ENCODE data around the gene DHRS1.
A peak's percentile ranks its signal among the peaks of the same experiment; 100 is the strongest.

The DHRS1 gene

GRCh38 chr14:24271134-24271833, 28.3 kb downstream of the DHRS1 start, which contains the start of gene RABGGTA:
Gene RABGGTA (minus strand): TSS chr14:24271597. CDS start chr14:24271115, 482 bp downstream.
- Histone ChIP-seq H3K4me3 (ENCODE audit: low read depth, low read length) (peak within 1 kb of the TSS; percentile 76), H3K36me3 (no peaks in the 10 kb centered on the region), H3K9me3 (no peaks in the 10 kb centered on the region), H3K27me3 (no peaks in the 10 kb centered on the region), H3K4me1 (no peaks in the 10 kb centered on the region)
- TF ChIP-seq, protein P1, sequence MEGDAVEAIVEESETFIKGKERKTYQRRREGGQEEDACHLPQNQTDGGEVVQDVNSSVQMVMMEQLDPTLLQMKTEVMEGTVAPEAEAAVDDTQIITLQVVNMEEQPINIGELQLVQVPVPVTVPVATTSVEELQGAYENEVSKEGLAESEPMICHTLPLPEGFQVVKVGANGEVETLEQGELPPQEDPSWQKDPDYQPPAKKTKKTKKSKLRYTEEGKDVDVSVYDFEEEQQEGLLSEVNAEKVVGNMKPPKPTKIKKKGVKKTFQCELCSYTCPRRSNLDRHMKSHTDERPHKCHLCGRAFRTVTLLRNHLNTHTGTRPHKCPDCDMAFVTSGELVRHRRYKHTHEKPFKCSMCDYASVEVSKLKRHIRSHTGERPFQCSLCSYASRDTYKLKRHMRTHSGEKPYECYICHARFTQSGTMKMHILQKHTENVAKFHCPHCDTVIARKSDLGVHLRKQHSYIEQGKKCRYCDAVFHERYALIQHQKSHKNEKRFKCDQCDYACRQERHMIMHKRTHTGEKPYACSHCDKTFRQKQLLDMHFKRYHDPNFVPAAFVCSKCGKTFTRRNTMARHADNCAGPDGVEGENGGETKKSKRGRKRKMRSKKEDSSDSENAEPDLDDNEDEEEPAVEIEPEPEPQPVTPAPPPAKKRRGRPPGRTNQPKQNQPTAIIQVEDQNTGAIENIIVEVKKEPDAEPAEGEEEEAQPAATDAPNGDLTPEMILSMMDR (IDR thresholded peaks at IDR 0.05; ENCODE audit: low read depth, low read length), result peak; percentile 58
- peak; percentile 90 for DNase-seq

DNA sequence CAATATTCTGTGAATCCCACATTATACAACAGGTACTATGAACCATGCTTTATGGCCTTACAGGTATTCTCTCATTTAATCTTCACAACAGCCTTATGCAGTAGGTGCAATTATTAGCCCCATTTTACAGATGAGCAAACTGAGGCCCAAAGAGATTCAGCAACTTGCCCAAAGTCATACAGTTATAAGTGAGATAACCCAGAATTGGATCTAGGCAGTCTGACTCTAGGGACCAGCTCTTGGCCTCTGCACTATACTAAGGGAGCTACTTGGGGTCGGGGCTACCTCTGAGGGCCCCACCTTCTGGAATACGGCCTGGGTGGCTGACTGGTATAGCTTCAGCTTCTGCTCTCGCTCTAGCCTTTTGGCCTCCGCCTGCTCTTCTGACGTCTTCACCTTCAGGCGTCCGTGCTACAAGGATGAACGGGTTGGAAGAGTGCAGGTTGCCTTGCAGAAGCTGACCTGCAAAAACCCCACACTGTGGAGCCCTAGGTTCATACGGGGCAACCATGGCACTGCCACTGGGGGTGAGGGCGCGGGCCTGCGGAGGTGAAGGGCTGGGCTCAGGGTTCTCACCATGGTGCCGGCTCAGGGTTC, 28.9 kb downstream of the DHRS1 start:
- TF ChIP-seq, protein P1 (IDR thresholded peaks at IDR 0.05; ENCODE audit: low read depth, low read length), result no peak
- no peak for DNase-seq

DNA sequence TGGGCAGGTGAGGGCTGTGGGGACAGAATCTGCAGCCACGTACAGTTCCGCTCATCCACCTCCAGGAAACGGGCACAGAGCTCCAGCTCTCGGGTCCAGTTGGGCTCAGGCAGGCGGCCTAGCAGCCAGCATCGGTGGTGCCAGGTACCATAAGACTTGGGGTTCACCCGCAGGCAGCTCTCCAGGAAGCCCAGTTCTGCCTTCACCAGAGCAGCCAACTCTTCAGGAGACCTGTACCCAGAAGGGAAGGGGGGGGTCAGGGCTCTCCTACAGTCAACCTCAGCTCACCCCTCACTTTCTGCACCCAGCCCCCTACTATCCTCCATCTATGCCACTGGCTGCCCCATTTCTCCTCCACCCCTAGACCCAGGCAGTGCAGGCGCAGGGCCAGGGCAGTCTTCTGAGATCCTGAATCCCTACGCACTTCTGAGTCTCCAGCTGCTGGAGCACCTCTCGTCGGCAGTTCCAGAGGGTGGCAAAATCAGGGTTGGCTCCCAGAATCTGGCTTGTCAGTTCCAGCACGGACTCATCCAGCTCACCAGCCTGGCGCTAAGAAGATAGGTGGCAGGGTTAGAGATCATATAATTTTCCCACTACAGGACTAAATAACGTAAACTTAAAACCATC, 29.6 kb downstream of the DHRS1 start:
- H3K9me3 ChIP-seq, result no peaks in the 10 kb centered on the region
- no peaks in the 10 kb centered on the region for H3K27me3 ChIP-seq
- H3K4me1 ChIP-seq, result no peaks in the 10 kb centered on the region
- no peak for DNase-seq
- no peak overlapping the region for H3K4me3 ChIP-seq (ENCODE audit: low read depth, low read length)
- no peaks in the 10 kb centered on the region for H3K36me3 ChIP-seq
- TF ChIP-seq, protein P1 (IDR thresholded peaks at IDR 0.05; ENCODE audit: low read depth, low read length), result no peak

More for the DNA sequence above, 28.9 kb downstream of the DHRS1 start:
- no peaks in the 10 kb centered on the region for H3K4me1 ChIP-seq
- H3K27me3 ChIP-seq, result no peaks in the 10 kb centered on the region
- no peaks in the 10 kb centered on the region for H3K9me3 ChIP-seq
- H3K36me3 ChIP-seq, result no peaks in the 10 kb centered on the region
- peak overlapping the region; percentile 76 for H3K4me3 ChIP-seq (ENCODE audit: low read depth, low read length)

DNA sequence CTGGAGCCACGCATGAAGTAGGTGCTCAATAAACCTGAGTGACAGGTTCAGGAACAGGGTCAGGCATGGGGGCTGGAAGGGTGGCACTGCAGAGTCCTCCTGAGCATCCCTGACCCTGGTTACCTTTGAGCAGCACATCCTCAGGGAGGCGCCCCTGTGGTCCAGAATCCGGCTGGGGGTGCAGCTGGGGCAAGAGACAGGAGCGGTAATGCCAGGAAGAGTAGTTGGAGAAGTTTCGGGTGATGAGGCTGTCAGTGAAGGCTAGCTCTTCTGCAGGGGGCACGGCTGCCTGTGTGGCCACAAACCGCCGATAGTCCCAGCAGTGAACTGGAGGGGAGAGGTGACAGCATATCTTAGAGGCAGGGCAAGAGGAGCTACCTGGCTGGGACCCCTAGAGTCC, 30.2 kb downstream of the DHRS1 start:
- H3K9me3 ChIP-seq, result no peaks in the 10 kb centered on the region
- no peaks in the 10 kb centered on the region for H3K4me1 ChIP-seq
- no peaks in the 10 kb centered on the region for H3K27me3 ChIP-seq
- H3K36me3 ChIP-seq, result no peaks in the 10 kb centered on the region
- TF ChIP-seq, protein P1 (IDR thresholded peaks at IDR 0.05; ENCODE audit: low read depth, low read length), result no peak
- no peak for DNase-seq
- H3K4me3 ChIP-seq (ENCODE audit: low read depth, low read length), result no peak overlapping the region

DNA sequence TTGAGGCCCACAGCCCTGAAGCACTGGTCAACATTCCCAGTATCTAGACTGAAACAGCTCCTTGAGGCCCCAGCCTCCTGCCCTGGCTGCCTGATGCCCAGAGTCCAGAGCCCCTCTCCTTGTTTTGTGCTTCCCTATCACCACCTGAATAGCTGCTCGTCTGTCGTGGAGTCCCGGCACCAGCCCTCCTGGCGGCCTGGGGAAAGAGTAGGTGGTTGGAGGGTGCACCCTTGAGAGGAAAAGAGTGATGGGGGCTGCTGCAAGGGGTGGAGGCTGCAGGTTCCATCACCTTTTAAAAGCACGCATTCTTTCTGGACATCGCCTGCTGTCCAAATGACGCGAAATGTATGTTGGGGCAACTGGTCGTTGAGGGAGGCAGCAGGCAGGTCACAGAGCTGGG, 31.4 kb downstream of the DHRS1 start:
- no peaks in the 10 kb centered on the region for H3K4me1 ChIP-seq
- H3K4me3 ChIP-seq (ENCODE audit: low read depth, low read length), result no peak overlapping the region
- DNase-seq, result no peak
- H3K27me3 ChIP-seq, result no peaks in the 10 kb centered on the region
- H3K36me3 ChIP-seq, result no peaks in the 10 kb centered on the region
- H3K9me3 ChIP-seq, result no peaks in the 10 kb centered on the region
- TF ChIP-seq, protein P1 (IDR thresholded peaks at IDR 0.05; ENCODE audit: low read depth, low read length), result no peak

GRCh38 chr14:24267516-24267915, 32.1 kb downstream of the DHRS1 start:
- Histone ChIP-seq H3K9me3 (no peaks in the 10 kb centered on the region), H3K4me3 (ENCODE audit: low read depth, low read length) (no peak overlapping the region), H3K27me3 (no peaks in the 10 kb centered on the region), H3K36me3 (no peaks in the 10 kb centered on the region), H3K4me1 (no peaks in the 10 kb centered on the region)
- TF ChIP-seq, protein P1 (IDR thresholded peaks at IDR 0.05; ENCODE audit: low read depth, low read length), result no peak
- DNase-seq, result no peak

All from BE2C (cell line).